SJSA1 (cell line): ENCODE measurements around the gene SLC17A2. TPM values are rescaled to one million over a fixed set of nuclear protein-coding genes. Genes with fewer than 3 reads are reported as not detected.

Experiments used
- DNase-seq, 2 experiments: peaks; one replicate each; pipeline ENCODE4 v3.0.0-alpha.2; 2015 to 2020; ENCODE audit warnings: low spot score in 2 of 2, low read depth in 1 of 2
- H3K27ac ChIP-seq: fragments of 250-450 bp; sonication (Bioruptor Pico); 2 replicates; pipeline ENCODE4 v1.5.1; 2020; ENCODE audit warnings: mild to moderate bottlenecking, moderate library complexity
- H3K27me3 ChIP-seq: fragments of 250-450 bp; sonication (Bioruptor Pico); replicated peaks from 2 replicates; pipeline ENCODE4 v1.5.1; 2020; ENCODE audit warnings: mild to moderate bottlenecking, moderate library complexity
- H3K36me3 ChIP-seq: fragments of 250-450 bp; sonication (Bioruptor Pico); 2 replicates; pipeline ENCODE4 v1.5.1; 2020; ENCODE audit warnings: mild to moderate bottlenecking
- H3K4me1 ChIP-seq: fragments of 250-450 bp; sonication (Bioruptor Pico); replicated peaks from 2 replicates; pipeline ENCODE4 v1.6.1; 2021; ENCODE audit warnings: mild to moderate bottlenecking
- H3K4me3 ChIP-seq: fragments of 250-450 bp; sonication (Bioruptor Pico); 2 replicates; pipeline ENCODE4 v1.5.1; 2020; ENCODE audit warnings: mild to moderate bottlenecking
- H3K9me3 ChIP-seq: fragments of 250-450 bp; sonication (Bioruptor Pico); replicated peaks from 2 replicates; pipeline ENCODE4 v1.5.1; 2020; ENCODE audit warnings: mild to moderate bottlenecking
- total RNA-seq: library from RNA; depleted of rRNA; stranded (reverse); fragments of >200 nt; shearing (Covaris generic); gene quantifications from 2 replicates; pipeline ENCODE4 v1.2.3, GENCODE V29; 2014

The SLC17A2 gene
- total RNA-seq, 1 experiment from 2014 or later, result not detected

DNA sequence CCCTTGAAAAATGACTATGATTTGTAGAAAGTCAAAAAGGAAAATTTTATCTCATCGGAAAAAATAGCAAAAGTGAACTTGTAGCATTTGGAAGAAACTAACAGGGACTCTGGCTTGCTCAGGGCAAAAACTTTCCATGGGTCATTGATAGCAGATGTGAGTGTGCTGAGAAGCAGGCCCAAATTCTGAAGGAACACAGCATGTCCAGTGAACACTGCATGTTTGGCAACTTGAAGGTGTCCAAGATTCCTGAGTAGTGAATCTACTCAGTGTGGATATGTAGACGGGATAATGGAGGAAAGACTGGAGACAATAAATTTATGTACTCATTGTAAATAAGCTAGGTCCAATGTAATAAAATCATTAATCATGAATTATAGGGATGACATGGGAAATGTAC is 8.2 kb downstream of the SLC17A2 start:
- no peak overlapping the region for H3K4me3 ChIP-seq
- H3K27ac ChIP-seq, result no peak overlapping the region
- no peaks in the 10 kb centered on the region; the same call in 1 of the 2 replicates for H3K27me3 ChIP-seq
- no peaks in the 10 kb centered on the region for H3K4me1 ChIP-seq
- DNase-seq, result no peak
- no peaks in the 10 kb centered on the region for H3K36me3 ChIP-seq
- no peaks in the 10 kb centered on the region for H3K9me3 ChIP-seq

GRCh38 chr6:25921525-25922203 is 8.8 kb downstream of the SLC17A2 start:
- Histone ChIP-seq H3K27ac (no peak overlapping the region), H3K4me3 (no peak overlapping the region), H3K4me1 (no peaks in the 10 kb centered on the region), H3K36me3 (no peaks in the 10 kb centered on the region), H3K27me3 (no peaks in the 10 kb centered on the region; the same call in 1 of the 2 replicates), H3K9me3 (no peaks in the 10 kb centered on the region)
- no peak for DNase-seq

DNA sequence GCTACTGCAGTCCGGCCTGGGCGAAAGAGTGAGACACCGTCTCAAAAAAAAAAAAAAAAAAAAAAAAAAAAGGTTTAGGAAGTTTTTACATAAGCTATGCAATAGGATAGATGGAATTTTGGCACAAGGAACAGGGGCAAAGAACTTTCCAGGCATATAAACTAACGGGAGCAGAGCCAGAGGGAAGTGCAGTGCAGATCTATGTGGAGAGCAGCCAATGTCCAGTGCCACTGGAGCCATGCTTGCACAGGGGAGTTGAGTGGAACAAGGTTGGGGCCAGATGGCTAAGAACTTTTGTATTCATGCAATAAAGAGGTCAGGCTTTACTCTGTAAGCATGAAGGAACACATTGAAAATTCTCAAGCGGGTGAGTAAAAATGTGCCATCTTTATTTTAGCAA is 10.8 kb downstream of the SLC17A2 start:
- no peaks in the 10 kb centered on the region for H3K36me3 ChIP-seq
- H3K4me1 ChIP-seq, result no peaks in the 10 kb centered on the region
- H3K9me3 ChIP-seq, result no peaks in the 10 kb centered on the region
- H3K4me3 ChIP-seq, result no peak overlapping the region
- H3K27ac ChIP-seq, result no peak overlapping the region
- DNase-seq, result no peak
- H3K27me3 ChIP-seq, result no peaks in the 10 kb centered on the region

GRCh38 chr6:25918083-25918683 is 12.3 kb downstream of the SLC17A2 start:
- no peaks in the 10 kb centered on the region for H3K27me3 ChIP-seq
- no peak overlapping the region for H3K27ac ChIP-seq
- DNase-seq, result no peak
- H3K4me3 ChIP-seq, result no peak overlapping the region
- H3K4me1 ChIP-seq, result no peaks in the 10 kb centered on the region
- H3K36me3 ChIP-seq, result no peaks in the 10 kb centered on the region
- no peaks in the 10 kb centered on the region for H3K9me3 ChIP-seq

- Histone ChIP-seq H3K4me3 (no peak overlapping the region), H3K27me3 (no peaks in the 10 kb centered on the region), H3K36me3 (no peaks in the 10 kb centered on the region), H3K27ac (no peak overlapping the region), H3K9me3 (no peaks in the 10 kb centered on the region), H3K4me1 (no peaks in the 10 kb centered on the region)
- DNase-seq, result no peak
Observed at GRCh38 chr6:25916789-25917490, 13.6 kb downstream of the SLC17A2 start.

- no peaks in the 10 kb centered on the region for H3K4me1 ChIP-seq
- H3K27me3 ChIP-seq, result no peaks in the 10 kb centered on the region
- H3K27ac ChIP-seq, result no peak overlapping the region
- no peaks in the 10 kb centered on the region for H3K36me3 ChIP-seq
- H3K9me3 ChIP-seq, result no peaks in the 10 kb centered on the region
- no peak for DNase-seq
- no peak overlapping the region for H3K4me3 ChIP-seq
Observed at GRCh38 chr6:25916330-25916729, 14.2 kb downstream of the SLC17A2 start.

- no peak overlapping the region for H3K4me3 ChIP-seq
- H3K4me1 ChIP-seq, result no peaks in the 10 kb centered on the region
- DNase-seq, result no peak
- no peaks in the 10 kb centered on the region for H3K36me3 ChIP-seq
- H3K27me3 ChIP-seq, result no peaks in the 10 kb centered on the region
- no peak overlapping the region for H3K27ac ChIP-seq
- H3K9me3 ChIP-seq, result no peaks in the 10 kb centered on the region
Observed at GRCh38 chr6:25913741-25914140, 16.8 kb downstream of the SLC17A2 start.

DNA sequence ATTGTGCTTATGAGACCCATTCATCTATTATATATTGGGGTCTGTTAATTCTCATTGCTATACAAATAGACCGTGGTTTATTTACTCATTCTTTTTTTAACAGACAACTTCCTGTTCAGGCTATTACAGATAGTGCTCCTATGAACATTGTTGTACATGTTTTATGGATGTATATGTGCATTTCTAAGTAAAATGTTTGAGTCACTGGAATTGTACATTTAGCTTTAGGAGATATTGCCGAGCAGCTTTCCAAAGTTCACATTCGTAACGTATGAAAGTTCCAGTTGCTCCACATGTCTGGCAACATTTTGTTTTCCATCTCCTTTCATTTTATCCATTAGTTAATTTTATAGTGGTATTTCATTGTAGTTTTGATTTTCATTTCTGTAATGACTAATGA is 19.1 kb downstream of the SLC17A2 start:
- H3K36me3 ChIP-seq, result no peaks in the 10 kb centered on the region
- H3K27ac ChIP-seq, result no peak overlapping the region
- no peaks in the 10 kb centered on the region for H3K4me1 ChIP-seq
- no peak overlapping the region for H3K4me3 ChIP-seq
- no peak for DNase-seq
- no peaks in the 10 kb centered on the region for H3K9me3 ChIP-seq
- H3K27me3 ChIP-seq, result no peaks in the 10 kb centered on the region

- Histone ChIP-seq H3K36me3 (no peaks in the 10 kb centered on the region), H3K4me1 (no peaks in the 10 kb centered on the region), H3K27me3 (no peaks in the 10 kb centered on the region), H3K4me3 (no peak overlapping the region), H3K9me3 (no peaks in the 10 kb centered on the region), H3K27ac (no peak overlapping the region)
- no peak for DNase-seq
Observed at GRCh38 chr6:25907475-25908014, 22.9 kb downstream of the SLC17A2 start.

DNA sequence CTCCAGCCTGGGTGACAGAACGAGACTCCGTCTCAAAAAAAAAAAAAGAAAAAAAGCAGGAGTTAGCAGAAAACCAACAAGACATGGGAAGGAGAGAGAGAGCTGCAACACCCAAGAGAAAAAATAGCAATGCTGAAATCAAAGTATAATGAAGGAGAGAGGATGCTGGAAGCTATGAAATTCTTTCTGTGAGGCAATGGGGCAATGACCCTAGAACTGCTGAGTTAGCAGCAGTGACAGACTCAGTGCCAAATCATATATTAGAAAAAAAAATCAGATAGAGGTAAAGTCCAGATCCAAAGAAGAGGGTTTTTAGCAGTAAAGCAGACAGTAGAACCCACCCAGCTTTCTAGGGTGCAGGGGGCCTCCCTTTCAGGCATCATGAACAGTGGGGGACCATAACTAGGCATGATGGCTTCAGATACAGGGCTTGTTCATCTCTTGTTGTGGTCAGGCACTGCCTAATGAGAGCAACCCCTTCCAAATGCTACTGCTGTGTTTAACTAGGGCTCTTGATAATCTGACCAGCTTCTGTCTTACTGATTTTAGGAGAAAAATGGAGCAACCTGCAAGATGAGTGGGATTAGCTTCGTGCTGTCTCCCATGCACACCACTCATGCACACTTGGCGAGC is 26.9 kb downstream of the SLC17A2 start:
- H3K4me1 ChIP-seq, result no peaks in the 10 kb centered on the region
- no peak overlapping the region for H3K4me3 ChIP-seq
- no peak for DNase-seq
- no peaks in the 10 kb centered on the region for H3K36me3 ChIP-seq
- no peak overlapping the region for H3K27ac ChIP-seq
- no peaks in the 10 kb centered on the region for H3K9me3 ChIP-seq
- no peaks in the 10 kb centered on the region for H3K27me3 ChIP-seq

DNA sequence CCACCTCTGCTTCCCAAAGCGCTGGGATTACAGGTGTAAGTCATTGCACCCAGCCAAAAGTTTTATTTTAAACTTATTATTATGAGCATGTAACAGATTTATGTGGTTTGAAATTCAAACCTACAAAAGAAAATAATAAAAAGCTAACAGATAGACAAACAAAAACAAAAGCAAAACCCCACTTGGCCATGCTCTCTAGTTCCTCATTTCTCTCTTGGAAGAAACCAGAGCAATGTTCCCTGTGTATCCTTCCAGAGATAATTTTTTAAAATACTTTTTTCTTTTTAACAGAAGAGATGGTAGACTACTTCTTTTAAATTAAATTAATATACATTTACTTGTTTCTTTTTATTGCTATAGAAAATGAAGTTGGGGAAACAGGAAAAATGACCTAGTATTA is 28.4 kb downstream of the SLC17A2 start:
- Histone ChIP-seq H3K9me3 (no peaks in the 10 kb centered on the region), H3K4me1 (no peaks in the 10 kb centered on the region), H3K36me3 (no peaks in the 10 kb centered on the region), H3K27ac (no peak overlapping the region), H3K27me3 (no peaks in the 10 kb centered on the region), H3K4me3 (no peak overlapping the region)
- DNase-seq, result no peak

DNA sequence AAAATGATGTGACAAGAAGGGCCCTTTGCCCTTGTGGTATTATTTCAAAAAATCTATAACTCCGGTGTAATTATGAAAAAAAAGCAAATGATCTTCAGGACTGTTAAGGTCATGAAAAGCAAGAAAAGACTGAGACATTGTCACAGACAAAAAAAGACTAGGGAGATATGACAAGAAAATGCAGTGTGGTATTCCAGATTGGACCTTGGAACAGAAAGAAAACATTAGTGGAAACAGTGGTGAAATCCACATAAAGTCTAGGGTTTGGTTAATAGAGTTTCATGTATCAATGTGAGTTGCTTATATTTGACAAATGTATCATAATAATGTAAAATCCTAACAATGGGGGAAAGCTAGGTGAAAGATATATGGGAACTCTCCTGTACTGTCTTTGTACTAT is 29.6 kb downstream of the SLC17A2 start:
- no peaks in the 10 kb centered on the region for H3K36me3 ChIP-seq
- H3K27ac ChIP-seq, result no peak overlapping the region
- no peak for DNase-seq
- no peaks in the 10 kb centered on the region for H3K4me1 ChIP-seq
- H3K9me3 ChIP-seq, result no peaks in the 10 kb centered on the region
- H3K4me3 ChIP-seq, result no peak overlapping the region
- H3K27me3 ChIP-seq, result no peaks in the 10 kb centered on the region

DNA sequence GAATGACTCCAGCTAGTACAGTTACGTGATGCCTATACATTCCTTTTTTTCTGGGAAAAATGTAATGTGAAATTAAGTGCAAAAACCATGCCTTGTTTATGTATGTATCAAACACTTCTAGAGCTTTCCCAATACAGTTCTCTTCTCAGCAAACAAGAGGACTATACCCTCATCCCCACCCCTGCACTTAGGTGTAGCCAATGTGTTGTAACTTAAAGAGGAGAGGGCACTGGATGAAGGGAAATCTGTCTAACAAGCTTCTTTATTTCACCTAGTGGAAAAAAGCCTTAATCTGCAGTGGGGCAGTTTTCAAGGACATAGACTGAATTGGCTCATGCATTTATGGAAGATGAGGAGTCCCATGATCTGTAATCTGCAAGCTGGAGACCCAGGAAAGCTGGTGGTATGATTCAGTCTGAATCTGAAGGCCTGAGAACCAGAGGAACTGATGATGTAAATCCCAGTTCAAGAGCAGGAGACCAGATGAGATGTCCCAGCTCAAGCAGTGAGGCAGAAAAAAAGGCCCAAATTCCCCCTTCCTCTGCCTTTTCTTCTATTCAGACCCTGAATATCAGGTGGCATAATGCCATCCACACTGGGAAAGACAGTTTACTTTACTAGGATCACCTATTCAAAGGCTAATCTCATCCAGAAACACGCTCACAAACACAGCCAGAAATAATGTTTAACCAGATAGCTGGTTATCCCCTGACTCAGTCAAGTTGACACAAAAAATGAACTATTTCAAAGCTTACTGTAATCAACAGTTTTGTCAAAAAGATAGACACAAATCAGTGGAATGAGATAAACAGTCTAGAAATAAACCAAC is 30.7 kb downstream of the SLC17A2 start:
- H3K27ac ChIP-seq, result no peak overlapping the region
- no peak overlapping the region for H3K4me3 ChIP-seq
- DNase-seq, result no peak
- H3K36me3 ChIP-seq, result no peaks in the 10 kb centered on the region
- no peaks in the 10 kb centered on the region for H3K9me3 ChIP-seq
- H3K4me1 ChIP-seq, result no peaks in the 10 kb centered on the region
- no peaks in the 10 kb centered on the region for H3K27me3 ChIP-seq
